Prostate gland (tissue), 2 donors: ENCODE measurements around the gene IFNB1. TPM values are rescaled to one million over a fixed set of nuclear protein-coding genes. Genes with fewer than 3 reads are reported as not detected.
A peak's percentile ranks its signal among the peaks of the same experiment; 100 is the strongest.

Experiments
- DNase-seq: peaks from one replicate; pipeline ENCODE4 v3.0.0-alpha.2; 2019; ENCODE audit warnings: low spot score
- H3K27ac ChIP-seq, 2 donors: fragments of 200-600 bp; sonication (generic); 2 replicates each; pipeline ENCODE4 v1.5.1; 2017 to 2019
- H3K27me3 ChIP-seq: fragments of 200-600 bp; sonication (generic); replicated peaks from 2 replicates; pipeline ENCODE4 v1.5.1; 2019; ENCODE audit not compliant: insufficient read depth
- H3K36me3 ChIP-seq, 2 donors: fragments of 200-600 bp; sonication (generic); 1 replicate in 1 of 2; 2 replicates in 1 of 2; pipeline versions ENCODE4 v1.5.1 to v1.8.1; 2017 to 2019
- H3K4me1 ChIP-seq: fragments of 200-600 bp; sonication (generic); replicated peaks from 2 replicates; pipeline ENCODE4 v1.5.1; 2019
- H3K4me3 ChIP-seq, 2 donors: fragments of 200-600 bp; sonication (generic); 2 replicates each; pipeline ENCODE4 v1.5.1; 2017 to 2019
- H3K9me3 ChIP-seq: fragments of 200-600 bp; sonication (generic); 2 replicates; pipeline ENCODE4 v1.5.1; 2017
- CTCF ChIP-seq, 4 experiments: fragments of 200-600 bp in 2 of 4; fragments of 450-650 bp in 2 of 4; sonication (generic) in 2 of 4; IDR thresholded peaks; 1 replicate in 3 of 4; 2 replicates in 1 of 4; pipeline ENCODE4 v1.5.1; 2016 to 2019; ENCODE audit warnings: antibody characterized with exemption in 4 of 4, mild to moderate bottlenecking in 2 of 4, moderate library complexity in 2 of 4
- POLR2A ChIP-seq: fragments of 450-650 bp; IDR thresholded peaks from one replicate; pipeline ENCODE4 v1.6.1; 2016; ENCODE audit warnings: antibody characterized with exemption, mild to moderate bottlenecking
- POLR2AphosphoS5 ChIP-seq: sonication (generic); formaldehyde crosslinking; IDR thresholded peaks from one replicate; pipeline ENCODE4 v1.6.1; 2017; ENCODE audit warnings: antibody characterized with exemption
- WGBS: methylation state at CpG from one replicate; pipeline ENCODE4 v1.1.5; 2018; 5-methylcytosine and 5-hydroxymethylcytosine counted together
- intact Hi-C: fragments of 100-400 bp; cut with DNase I; formaldehyde crosslinking; loops from one replicate; pipeline ENCODE4 v1.14.2; 2022
- total RNA-seq, 2 donors: library from RNA; depleted of rRNA; stranded (reverse); fragments of >200 nt; gene quantifications; one replicate each; pipeline ENCODE4 v1.1.0, GENCODE V29; 2016

The IFNB1 gene
- total RNA-seq, 2 donors from 2014 or later: not detected

GRCh38 chr9:21096901-21097255, 19.1 kb upstream of the IFNB1 start:
- intact Hi-C loops: loop anchor here (10.0 kb wide), 2 partner anchors 112 to 472 kb away; partner anchors contain the start of gene MLLT3
- no peak for DNase-seq
- 32% methylated on average over 2 of the region's 2 CpGs for WGBS
- Histone ChIP-seq H3K27me3 (no peaks in the 10 kb centered on the region), H3K27ac (peak overlapping the region in 1 of 2 donors; percentile 42), H3K4me3 (no peak overlapping the region), H3K36me3 (no peaks in the 10 kb centered on the region), H3K9me3 (no peaks in the 10 kb centered on the region), H3K4me1 (no peaks in the 10 kb centered on the region)
- TF ChIP-seq POLR2A: no peak
- no peak for TF ChIP-seq POLR2AphosphoS5
- TF ChIP-seq CTCF (IDR thresholded peaks at IDR 0.05): no peak

GRCh38 chr9:21096172-21096900, 18.6 kb upstream of the IFNB1 start:
- intact Hi-C loops: loop anchor here (10.0 kb wide), 2 partner anchors 112 to 472 kb away; partner anchors contain the start of gene MLLT3
- no peaks in the 10 kb centered on the region for H3K9me3 ChIP-seq
- DNase-seq: no peak
- H3K4me1 ChIP-seq: no peaks in the 10 kb centered on the region
- H3K27ac ChIP-seq: peak overlapping the region in 1 of 2 donors; percentile 42
- TF ChIP-seq POLR2AphosphoS5 (no peak), CTCF (IDR thresholded peaks at IDR 0.05) (no peak), POLR2A (no peak)
- H3K27me3 ChIP-seq: no peaks in the 10 kb centered on the region
- peak overlapping the region in 1 of 2 donors; percentile 3 for H3K4me3 ChIP-seq
- WGBS: 32% methylated on average over 6 of the region's 6 CpGs
- H3K36me3 ChIP-seq: no peaks in the 10 kb centered on the region

GRCh38 chr9:21095561-21095960, 17.8 kb upstream of the IFNB1 start:
- intact Hi-C loops: loop anchor here (10.0 kb wide), 2 partner anchors 111 to 471 kb away; partner anchors contain the start of gene MLLT3
- H3K27me3 ChIP-seq: no peaks in the 10 kb centered on the region
- H3K36me3 ChIP-seq: no peaks in the 10 kb centered on the region
- DNase-seq: no peak
- no peak for TF ChIP-seq POLR2A
- no peak for TF ChIP-seq POLR2AphosphoS5
- no peak for TF ChIP-seq CTCF (IDR thresholded peaks at IDR 0.05)
- H3K4me3 ChIP-seq: no peak overlapping the region
- H3K27ac ChIP-seq: no peak overlapping the region
- no peaks in the 10 kb centered on the region for H3K4me1 ChIP-seq
- H3K9me3 ChIP-seq: no peaks in the 10 kb centered on the region

- no peak overlapping the region for H3K4me3 ChIP-seq
- no peaks in the 10 kb centered on the region for H3K27me3 ChIP-seq
- no peak for TF ChIP-seq POLR2AphosphoS5
- no peak for TF ChIP-seq CTCF (IDR thresholded peaks at IDR 0.05)
- no peak for TF ChIP-seq POLR2A
- intact Hi-C loops: no loop called here
- no peaks in the 10 kb centered on the region for H3K4me1 ChIP-seq
- no peak overlapping the region for H3K27ac ChIP-seq
- no peaks in the 10 kb centered on the region for H3K36me3 ChIP-seq
- no peak for DNase-seq
- WGBS: 97% methylated on average over 1 of the region's 1 CpG
- H3K9me3 ChIP-seq: no peaks in the 10 kb centered on the region
These were observed 8.8 kb upstream of the IFNB1 start for GRCh38 chr9:21086538-21086937.

GRCh38 chr9:21085005-21085404, 7.3 kb upstream of the IFNB1 start:
- DNase-seq: no peak
- Histone ChIP-seq H3K27ac (no peak overlapping the region), H3K36me3 (no peaks in the 10 kb centered on the region), H3K4me1 (no peaks in the 10 kb centered on the region), H3K9me3 (no peaks in the 10 kb centered on the region), H3K27me3 (no peaks in the 10 kb centered on the region), H3K4me3 (no peak overlapping the region)
- 93% methylated on average over 1 of the region's 1 CpG for WGBS
- TF ChIP-seq CTCF (IDR thresholded peaks at IDR 0.05): no peak
- TF ChIP-seq POLR2A: no peak
- TF ChIP-seq POLR2AphosphoS5: no peak
- intact Hi-C loops: no loop called here
